Testis (tissue), 2 donors: ENCODE results near the gene RBM4.

ENCODE experiments used
- CTCF ChIP-seq, 3 experiments: fragments of 450-650 bp in 2 of 3; fragments of 200-600 bp in 1 of 3; sonication (generic) in 1 of 3; IDR thresholded peaks; one replicate each; pipeline ENCODE4 v1.5.1; 2016 to 2019; ENCODE audit warnings: antibody characterized with exemption in 3 of 3, mild to moderate bottlenecking in 2 of 3, moderate library complexity in 1 of 3
- POLR2A ChIP-seq: fragments of 450-650 bp; IDR thresholded peaks from one replicate; pipeline ENCODE4 v1.6.1; 2017; ENCODE audit warnings: antibody characterized with exemption, mild to moderate bottlenecking, moderate library complexity

- TF ChIP-seq CTCF (IDR thresholded peaks at IDR 0.05) (no peak), POLR2A (no peak)
Observed at GRCh38 chr11:66689661-66690590, 51.4 kb downstream of the RBM4 start.
